NCI-H1694 treated with DMSO at 0.1 percent for 48 hours (cell line): ENCODE results near the gene NRAP.
A peak's percentile ranks its signal among the peaks of the same experiment; 100 is the strongest.

Experiments used
- DNase-seq: peaks from one replicate; lab custom pipeline; 2025; lab: John Stamatoyannopoulos, UW

The NRAP gene

GRCh38 chr10:113609704-113610108, 54.1 kb downstream of the NRAP start:
- no peak for DNase-seq

- DNase-seq, result no peak
Observed at GRCh38 chr10:113605268-113605978, 58.4 kb downstream of the NRAP start.

- DNase-seq, result no peak
Observed at GRCh38 chr10:113604572-113604971, 59.3 kb downstream of the NRAP start.

- no peak for DNase-seq
Observed at GRCh38 chr10:113603057-113603777, 60.6 kb downstream of the NRAP start.

GRCh38 chr10:113600569-113600968, 63.3 kb downstream of the NRAP start:
- DNase-seq, result no peak

- no peak for DNase-seq
Observed at GRCh38 chr10:113594652-113595051, 69.2 kb downstream of the NRAP start.

- DNase-seq, result no peak
Observed at GRCh38 chr10:113592380-113592779, 71.5 kb downstream of the NRAP start.

GRCh38 chr10:113590581-113590980, 73.3 kb downstream of the NRAP start:
- no peak for DNase-seq

GRCh38 chr10:113589201-113589770, 74.6 kb downstream of the NRAP start:
- DNase-seq, result no peak

- DNase-seq, result no peak
Observed at GRCh38 chr10:113585949-113586348, 77.9 kb downstream of the NRAP start.

GRCh38 chr10:113583571-113583970, 80.3 kb downstream of the NRAP start:
- DNase-seq, result no peak

- no peak for DNase-seq
Observed at GRCh38 chr10:113581092-113581491, 82.7 kb downstream of the NRAP start.

GRCh38 chr10:113578773-113579172, 85.1 kb downstream of the NRAP start:
- no peak for DNase-seq

- no peak for DNase-seq
Observed at GRCh38 chr10:113576852-113577251, 87.0 kb downstream of the NRAP start.

GRCh38 chr10:113573368-113573767, 90.5 kb downstream of the NRAP start:
- DNase-seq, result no peak

GRCh38 chr10:113572520-113573290, 91.1 kb downstream of the NRAP start:
- no peak for DNase-seq

- DNase-seq, result no peak
Observed at GRCh38 chr10:113569576-113569975, 94.3 kb downstream of the NRAP start.

- no peak for DNase-seq
Observed at GRCh38 chr10:113566888-113567287, 97.0 kb downstream of the NRAP start.

GRCh38 chr10:113565364-113565763, 98.5 kb downstream of the NRAP start:
- DNase-seq, result no peak

- DNase-seq, result peak; percentile 14
Observed at GRCh38 chr10:113563306-113564088, 100.3 kb downstream of the NRAP start.

GRCh38 chr10:113562704-113563103, 101.1 kb downstream of the NRAP start:
- DNase-seq, result no peak

GRCh38 chr10:113562069-113562468, 101.8 kb downstream of the NRAP start:
- no peak for DNase-seq
